Fibroblast of skin of abdomen (primary cell): ENCODE results near the gene NKTR.

ENCODE experiments used
- DNase-seq: peaks from one replicate; pipeline ENCODE4 v3.0.0-alpha.2; 2013

The NKTR gene

DNA sequence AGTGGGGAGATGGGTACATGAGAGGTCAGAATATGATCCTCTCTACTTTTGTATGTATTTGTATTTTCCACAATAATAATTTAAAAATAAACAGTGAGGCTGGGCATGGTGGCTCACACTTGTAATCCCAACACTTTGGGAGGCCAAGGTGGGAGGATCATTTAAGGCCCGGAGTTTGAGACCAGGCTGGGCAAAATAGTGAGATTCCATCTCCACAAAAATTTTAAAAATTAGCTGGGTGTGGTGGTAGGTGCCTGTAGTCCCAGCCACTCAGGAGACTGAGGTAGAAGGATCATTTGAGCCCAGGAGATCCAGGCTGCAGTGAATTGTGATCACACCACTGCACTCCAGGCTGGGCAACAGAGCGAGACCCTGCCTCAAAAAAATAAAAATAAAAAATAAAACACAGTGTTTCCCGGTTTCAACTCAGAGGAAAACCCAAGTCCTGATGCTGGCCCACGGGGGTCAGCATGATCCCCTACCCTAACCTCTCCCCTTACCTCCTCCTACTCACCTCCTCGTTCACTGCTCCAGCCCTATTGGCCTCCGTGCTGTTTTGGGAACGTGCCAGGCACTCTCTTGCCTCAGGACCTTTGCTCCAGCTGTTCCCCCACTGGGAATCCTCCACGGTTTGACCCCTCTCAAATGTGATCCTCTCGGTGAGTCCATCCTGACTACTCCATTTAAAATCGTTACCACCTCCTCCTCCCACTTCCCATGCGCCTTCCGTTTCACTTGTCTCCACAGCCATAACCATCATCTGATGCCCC lies 82.0 kb downstream of the NKTR start:
- no peak for DNase-seq

DNA sequence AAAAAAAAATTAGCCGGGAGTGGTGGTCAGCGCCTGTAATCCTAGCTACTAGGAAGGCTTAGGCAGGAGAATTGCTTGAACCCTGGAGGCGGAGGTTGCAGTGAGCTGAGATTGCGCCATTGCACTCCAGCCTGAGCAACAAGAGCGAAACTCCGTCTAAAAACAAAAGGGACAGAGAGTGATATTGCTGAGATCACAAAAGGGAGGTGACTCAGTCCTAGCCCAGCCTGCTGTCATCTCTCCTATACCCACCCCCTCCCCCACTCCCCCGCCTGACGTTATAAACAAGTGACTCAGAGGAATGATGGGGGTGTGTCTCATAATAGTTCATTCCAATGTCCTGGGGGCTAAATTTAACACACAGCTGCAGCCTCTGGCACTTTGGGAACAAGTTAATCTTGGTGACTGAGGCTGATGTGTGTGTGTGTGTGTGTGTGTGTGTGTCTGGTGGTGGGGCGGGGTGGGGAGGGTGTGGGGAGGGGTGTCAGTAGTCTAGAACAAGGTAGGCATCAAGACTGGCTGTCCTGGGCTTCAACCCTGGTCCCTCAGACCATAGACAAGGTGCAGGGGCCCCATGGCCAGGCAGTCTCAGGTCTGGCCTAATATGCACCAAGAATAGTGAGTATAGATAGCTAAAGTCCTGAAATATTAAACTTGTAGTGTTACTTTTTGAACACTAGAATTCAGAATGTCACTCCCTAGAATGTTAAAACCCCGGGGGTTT lies 83.6 kb downstream of the NKTR start:
- DNase-seq: peak; percentile 87

DNA sequence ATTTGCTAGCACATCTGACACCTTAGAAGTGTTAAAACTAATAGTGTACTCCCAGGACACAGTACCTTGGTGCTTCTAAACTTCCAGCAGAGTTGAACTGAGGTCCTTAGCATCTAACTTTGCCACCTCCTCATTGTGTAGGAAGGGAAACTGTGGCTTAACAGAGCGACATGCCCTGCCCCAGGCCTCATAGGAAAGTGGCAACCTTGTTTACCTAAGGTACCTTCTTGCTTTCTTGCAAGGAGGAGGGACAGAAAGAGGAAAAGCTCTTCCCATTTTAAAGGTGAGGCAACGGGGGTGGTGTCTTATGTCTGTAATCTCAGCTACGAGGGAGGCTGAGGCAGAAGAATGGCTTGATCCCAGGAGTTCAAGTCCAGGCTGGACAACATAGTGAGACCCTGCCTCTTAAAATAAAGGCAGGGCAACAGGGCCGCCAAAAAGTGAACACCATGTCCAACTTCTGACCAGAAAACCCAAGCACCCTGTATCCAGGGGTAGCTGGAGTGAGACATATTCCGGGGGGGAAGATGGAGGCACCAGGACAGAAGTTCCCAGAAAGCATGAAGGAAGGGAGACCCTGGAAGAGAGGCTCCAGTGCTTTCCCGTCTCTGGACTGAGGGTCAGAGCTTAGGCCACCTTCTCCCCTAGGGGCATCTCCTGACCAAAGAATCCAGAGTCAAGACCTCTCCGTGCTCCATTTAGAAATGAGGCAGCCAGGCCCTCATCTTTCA lies 84.3 kb downstream of the NKTR start:
- no peak for DNase-seq

DNA sequence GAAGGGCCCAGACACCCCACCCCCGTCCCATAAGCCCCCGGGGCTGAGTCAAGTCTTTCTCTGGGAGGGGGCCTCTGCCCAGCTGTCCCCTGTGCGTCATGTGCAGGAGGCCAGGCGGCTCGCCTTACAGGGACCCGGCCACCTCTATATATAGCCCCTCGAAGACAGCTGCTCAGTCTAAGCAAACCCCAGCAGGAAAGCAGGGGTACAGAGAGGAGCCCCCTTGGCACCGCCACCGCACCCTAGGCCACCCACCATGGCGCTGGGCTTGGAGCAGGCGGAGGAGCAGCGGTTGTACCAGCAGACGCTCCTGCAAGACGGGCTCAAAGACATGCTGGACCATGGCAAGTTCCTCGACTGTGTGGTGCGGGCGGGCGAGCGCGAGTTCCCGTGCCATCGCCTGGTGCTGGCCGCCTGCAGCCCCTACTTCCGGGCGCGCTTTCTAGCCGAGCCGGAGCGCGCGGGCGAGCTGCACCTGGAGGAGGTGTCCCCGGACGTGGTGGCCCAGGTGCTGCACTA lies 84.9 kb downstream of the NKTR start, which contains the start of gene KLHL40:
Gene KLHL40, plus strand, starts transcription at position 175 of the 519 bp plus-strand sequence. Its CDS starts 82 bp downstream, at position 257.
- DNase-seq: no peak

DNA sequence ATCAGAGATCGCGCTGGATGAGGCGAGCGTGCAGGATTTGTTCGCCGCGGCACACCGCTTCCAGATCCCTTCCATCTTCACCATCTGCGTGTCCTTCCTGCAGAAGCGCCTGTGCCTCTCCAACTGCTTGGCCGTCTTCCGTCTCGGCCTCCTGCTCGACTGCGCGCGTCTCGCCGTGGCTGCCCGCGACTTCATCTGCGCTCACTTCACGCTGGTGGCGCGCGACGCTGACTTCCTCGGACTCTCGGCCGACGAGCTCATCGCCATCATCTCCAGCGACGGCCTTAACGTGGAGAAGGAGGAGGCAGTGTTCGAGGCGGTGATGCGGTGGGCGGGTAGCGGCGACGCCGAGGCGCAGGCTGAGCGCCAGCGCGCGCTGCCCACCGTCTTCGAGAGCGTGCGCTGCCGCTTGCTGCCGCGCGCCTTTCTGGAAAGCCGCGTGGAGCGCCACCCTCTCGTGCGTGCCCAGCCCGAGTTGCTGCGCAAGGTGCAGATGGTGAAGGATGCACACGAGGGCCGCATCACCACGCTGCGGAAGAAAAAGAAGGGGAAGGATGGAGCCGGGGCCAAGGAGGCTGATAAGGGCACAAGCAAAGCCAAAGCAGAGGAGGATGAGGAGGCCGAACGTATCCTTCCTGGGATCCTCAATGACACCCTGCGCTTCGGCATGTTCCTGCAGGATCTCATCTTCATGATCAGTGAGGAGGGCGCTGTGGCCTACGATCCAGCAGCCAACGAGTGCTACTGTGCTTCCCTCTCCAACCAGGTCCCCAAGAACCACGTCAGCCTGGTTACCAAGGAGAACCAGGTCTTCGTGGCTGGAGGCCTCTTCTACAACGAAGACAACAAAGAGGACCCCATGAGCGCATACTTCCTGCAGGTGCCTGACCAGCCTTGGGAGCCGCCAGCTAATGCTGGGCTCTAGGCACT lies 85.7 kb downstream of the NKTR start:
- no peak for DNase-seq

DNA sequence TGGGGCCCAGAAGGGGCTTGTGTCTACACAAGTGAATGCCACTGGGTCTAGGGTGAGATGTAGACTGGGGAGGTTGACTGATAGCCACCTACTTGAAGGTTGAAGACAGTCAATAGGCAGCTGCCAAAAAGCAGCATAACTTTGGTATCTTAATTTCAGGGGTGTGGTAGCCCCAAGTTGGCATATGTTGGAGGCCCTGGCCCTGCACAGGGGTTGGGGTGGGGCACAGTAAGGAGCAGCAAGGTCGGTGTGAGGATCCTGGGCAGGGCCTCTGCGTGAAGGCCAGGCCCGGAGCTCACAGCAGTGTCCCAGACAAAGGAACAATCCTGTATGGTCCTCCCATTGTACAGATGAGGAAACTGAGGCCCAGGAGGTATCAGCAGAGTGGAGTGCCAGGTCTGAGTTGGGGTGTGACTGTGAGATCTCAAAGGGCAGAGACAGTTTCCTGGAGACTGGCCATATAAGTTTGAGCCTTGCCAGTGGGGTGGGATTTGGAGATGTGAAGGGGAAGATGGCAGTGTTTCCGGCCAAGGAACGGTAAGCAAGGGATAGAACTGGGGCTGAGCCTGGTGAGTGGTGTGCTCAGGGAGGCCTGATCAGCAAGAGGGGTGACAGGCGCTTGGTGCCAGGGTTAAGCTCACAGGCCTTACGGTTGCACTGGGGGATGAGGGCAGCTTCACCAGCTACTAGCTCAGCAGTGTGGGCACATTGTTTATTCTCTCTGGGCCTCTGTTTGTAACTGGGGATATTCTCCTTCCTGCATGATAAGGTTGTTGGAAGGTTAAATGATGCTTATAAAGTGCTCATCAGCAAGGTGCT lies 86.6 kb downstream of the NKTR start:
- no peak for DNase-seq

DNA sequence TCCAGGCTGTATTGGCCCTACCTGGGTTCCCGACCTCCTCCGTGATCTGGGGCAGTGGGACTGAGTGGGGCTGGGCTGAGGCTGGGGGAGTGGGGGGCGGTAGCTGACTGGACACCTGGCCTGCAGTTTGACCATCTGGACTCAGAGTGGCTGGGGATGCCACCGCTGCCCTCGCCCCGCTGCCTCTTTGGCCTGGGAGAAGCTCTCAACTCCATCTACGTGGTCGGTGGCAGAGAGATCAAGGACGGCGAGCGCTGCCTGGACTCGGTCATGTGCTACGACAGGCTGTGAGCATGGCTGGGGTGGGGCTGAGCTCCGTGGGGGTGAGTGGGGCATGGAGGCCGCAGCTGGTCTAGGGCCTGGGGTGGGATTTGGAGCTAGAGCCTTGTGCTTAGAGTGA lies 87.5 kb downstream of the NKTR start:
- no peak for DNase-seq

DNA sequence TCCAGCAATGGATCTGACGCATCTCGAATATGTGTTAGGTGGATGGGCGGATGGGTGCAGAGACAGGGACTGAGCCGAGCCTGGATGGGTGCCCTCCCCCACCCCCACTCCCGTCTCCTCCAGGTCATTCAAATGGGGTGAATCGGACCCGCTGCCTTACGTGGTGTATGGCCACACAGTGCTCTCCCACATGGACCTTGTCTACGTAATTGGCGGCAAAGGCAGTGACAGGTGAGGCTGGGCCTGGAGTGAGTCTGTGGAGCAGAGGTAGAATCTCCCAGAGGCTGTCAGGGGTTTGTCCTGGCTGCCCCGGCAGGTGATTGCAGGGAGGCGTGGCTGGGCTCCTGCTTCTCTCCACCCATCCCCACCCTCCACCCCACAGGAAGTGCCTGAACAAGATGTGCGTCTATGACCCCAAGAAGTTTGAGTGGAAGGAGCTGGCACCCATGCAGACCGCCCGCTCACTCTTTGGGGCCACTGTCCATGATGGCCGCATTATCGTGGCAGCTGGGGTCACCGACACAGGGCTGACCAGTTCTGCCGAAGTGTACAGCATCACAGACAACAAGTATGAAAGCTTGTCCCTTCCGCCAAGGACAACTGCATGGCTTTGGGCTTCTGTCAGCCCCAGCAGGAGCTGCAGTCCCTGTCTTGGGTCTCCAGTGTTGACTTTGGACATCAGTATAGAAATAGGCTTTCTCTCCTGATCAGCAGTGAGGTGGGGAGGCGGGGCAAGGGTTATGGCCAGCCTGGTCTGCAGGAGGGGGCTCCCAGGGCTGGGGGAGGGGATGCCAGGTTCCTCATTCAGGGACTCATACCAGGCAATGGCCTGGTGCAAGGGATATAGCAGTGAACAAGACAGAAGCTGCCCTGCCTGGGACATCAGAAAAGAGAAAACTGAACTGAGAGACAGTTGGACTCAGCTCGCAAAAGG lies 88.3 kb downstream of the NKTR start:
- DNase-seq: no peak

DNA sequence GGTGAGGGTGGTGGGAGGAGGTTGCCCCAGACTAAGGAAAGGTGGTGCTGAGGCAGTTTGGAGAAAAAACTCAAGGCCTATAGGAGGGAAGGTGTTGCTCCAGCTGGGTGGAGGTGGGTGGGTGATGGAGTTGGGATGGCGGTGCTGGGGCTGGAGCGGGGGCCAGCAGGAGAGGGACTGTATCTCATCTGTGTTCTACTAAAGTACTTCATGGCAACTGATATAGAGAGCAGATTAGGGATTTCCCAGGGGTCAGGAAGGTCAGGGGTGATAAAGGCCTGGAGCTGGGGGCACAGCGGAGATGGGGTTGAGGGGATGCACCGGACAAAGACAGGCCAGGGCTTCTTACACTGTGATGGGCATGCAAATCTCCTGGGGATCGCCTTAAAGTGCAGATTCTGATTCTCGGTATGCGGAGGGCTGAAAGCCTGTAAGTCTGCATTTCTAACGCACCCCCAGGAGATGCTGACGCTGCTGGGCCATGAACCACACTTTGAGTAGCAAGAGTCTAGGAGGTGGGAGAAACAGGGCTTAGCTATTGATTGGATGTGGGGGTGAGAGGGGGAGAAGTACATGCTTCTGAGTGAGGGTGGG lies 89.0 kb downstream of the NKTR start:
- DNase-seq: no peak

DNA sequence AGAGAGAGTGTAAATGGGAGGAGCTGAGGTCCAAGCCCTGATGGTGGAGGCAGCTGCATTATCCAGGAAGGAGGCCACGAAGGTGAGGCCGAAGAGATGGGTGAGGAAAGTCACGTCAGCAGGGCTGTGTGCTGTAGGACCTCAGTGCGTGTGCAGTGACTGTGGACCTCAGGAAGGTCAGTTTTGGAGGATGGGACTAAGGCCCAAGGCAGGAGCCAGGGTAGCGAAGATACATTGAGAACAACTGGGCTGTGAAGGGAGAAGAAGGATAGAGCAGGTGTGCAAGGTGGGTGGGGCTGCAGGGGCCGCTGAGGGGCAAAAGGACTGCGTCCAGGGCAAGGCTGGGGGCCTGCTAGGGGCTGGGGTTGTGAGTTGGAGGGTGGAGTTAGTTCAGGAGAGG lies 89.7 kb downstream of the NKTR start:
- no peak for DNase-seq

DNA sequence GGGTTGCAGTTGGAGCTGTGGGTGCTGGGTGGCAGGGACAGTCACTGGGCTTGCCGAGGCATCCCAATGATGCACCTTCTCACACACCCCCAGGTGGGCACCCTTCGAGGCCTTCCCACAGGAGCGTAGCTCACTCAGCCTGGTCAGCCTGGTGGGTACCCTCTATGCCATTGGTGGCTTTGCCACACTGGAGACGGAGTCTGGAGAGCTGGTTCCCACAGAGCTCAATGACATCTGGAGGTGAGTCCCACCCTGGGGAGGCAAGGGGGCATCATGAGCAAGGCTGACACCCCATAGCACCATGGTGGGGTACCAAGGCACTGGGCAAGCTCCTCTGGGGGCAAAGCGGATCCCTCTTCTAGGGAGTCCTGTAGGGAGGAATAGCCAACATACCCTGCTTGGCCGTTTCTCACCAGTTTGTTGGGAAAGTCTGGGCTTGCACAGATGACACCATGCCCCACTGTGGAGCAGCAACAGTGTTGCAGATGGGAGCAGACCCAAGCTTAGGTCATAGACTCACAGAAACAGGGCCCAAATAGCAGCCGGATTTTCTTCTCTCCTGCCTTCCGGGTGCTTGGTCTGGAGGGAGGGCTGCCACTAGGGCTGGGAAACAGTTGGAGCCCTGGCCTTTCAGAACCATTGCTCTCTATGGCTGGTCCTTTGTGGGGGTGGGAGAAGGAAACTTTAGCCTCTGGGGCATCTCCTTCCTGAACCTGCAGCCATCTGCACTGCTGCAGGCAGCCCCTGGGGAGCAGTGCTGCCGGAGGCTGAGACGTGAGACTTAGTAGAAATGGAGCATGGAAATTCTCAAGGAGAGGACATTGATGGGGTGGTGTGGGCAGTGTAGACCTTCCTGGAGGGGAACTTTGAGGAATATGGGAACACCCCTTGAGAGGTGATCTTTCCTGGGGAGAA lies 90.5 kb downstream of the NKTR start:
- DNase-seq: no peak

DNA sequence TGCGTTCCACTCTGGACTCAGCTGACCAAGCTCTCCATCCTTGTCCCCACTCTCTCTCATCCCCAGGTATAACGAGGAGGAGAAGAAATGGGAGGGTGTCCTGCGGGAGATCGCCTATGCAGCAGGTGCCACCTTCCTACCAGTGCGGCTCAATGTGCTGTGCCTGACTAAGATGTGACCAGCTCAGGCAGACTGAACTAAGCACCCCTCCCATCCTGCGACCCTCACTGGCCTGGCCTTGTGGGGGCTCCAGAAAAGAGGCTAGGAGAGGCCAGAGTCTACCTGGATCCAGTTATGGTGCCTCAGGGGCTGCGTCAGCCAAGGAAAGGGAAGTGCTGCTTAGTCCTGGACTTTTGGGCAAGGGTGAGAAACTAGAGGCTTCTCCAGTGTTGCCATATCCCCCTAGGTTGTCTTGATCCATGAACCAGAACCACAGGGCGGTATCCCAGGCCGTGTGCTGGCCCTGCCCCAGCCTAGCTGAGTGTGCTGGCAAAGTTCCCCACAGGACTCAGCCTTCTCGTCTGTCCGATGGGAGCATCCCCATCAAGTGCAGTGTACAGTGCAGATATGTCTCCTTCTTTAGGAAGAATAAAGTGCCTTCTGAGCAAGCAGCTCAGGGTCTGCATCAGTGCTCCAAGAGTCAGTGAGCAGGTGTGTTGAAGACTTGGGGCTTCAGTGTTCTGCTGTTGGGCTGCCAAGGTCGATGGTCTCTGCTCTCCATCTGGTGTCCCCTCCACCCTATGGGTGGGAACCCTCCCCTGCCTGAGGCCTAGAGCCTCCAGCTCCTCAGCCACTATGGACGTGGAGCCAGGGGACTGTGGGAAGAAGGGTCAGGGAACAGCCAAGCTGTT lies 91.6 kb downstream of the NKTR start:
- DNase-seq: no peak

DNA sequence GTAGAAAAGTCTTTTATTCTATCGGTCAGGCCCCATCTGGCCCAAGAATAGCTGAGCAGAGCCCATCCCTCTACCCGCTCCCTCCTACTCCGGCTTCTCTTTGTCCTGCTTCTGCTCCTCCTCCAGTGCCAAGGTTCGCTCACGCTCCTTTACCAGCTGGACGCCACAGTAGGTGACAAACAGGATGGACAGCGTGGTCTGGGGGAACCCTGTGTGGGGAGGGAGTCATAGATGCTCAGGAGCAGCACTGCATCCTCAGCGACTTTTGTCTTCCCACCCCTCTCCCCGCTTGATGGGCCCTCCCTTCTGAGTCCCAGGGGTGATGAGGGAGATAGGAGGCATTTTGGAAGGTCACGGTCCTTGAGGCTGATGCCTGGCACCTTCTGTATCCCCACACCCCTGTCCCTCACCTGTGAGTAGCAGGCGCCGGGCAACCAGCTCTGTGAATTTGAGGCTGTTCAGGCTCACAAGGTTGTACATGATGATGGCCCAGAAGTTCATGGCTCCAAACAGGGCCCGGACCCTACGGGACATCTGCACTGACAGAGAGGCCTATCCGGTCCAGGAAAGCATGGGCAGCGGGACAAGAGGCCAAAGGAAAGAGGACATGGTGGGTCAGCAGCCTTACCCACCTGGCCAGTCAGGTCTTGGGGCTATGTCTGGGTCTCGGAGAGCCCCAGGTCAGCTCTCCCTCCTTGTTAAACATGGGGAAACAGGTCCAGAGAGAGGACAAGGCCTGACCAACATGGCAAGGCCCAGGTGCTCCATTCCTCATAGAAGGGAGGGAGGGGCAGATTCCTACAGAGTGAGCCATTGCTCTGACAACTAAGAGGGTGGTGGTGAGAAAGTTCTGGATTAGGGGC lies 92.4 kb downstream of the NKTR start:
- DNase-seq: no peak

DNA sequence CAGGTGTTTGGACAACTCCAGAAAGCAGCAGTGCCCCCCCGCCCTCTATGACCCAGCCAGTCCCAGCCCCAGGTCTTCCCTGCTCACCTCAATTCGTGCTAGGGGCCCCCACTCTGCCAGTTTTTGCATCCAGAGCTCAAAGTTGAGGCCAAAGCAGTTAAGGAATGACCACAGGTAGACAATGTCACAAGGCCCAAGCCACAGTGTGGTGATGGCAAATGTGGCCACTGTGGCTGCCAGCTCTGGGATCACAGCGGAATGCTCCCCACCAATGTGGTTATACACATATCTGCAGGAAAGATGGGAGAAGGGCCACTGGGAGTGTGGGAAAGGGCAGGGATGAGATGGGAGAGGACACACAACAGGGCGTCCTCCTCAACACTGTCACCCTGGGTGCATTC lies 93.0 kb downstream of the NKTR start:
- DNase-seq: no peak

DNA sequence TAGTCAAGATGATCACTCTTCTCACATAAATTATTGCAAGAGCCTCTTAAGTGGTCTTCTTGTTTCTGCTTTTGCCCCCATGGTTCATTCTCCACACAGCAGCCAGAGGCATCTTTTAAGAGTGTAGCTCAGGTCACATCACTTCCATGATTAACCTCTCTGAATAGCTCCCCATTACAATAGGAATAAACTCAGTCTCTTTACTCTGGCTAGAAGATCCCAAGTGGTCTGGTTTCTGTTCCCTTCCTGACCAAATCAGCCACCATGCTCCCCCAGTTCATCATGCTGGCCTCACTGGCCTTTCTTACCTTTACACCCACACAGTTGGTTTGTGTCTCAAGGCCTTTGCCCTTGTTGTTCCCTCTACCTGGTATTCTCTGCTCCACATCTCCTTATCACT lies 93.9 kb downstream of the NKTR start:
- DNase-seq: no peak
